DND-41 (cell line): ENCODE data around the gene FBXW7.
A peak's percentile ranks its signal among the peaks of the same experiment; 100 is the strongest.
"Not testable (repeated sequence)": the region's sequence is repeated elsewhere in the genome, so short reads cannot be mapped to it uniquely, and the experiment has no call there.

Experiments used
- ATAC-seq: fragments of 200-7000 bp; cut with Tn5 transposase; 3 replicates; pipeline ENCODE4 v1.9.1; 2021; ENCODE audit warnings: low read depth; ENCODE audit not compliant: insufficient read depth
- DNase-seq: peaks from one replicate; pipeline ENCODE4 v3.0.0-alpha.2; 2020
- H2AFZ ChIP-seq: 2 replicates; pipeline ENCODE4 v1.6.0; 2012; ENCODE audit warnings: low read depth, low read length
- H3K27ac ChIP-seq: 2 replicates; pipeline ENCODE4 v1.5.1; 2012; ENCODE audit warnings: low read length, inconsistent platforms
- H3K27me3 ChIP-seq: fragments of 200-600 bp; sonication (generic); 2 replicates; pipeline ENCODE4 v1.6.0; 2012; ENCODE audit warnings: low read length, mild to moderate bottlenecking, inconsistent platforms; ENCODE audit not compliant: insufficient read depth, poor library complexity
- H3K36me3 ChIP-seq: 2 replicates; pipeline ENCODE4 v1.5.1; 2012; ENCODE audit warnings: low read length, inconsistent platforms; ENCODE audit not compliant: insufficient read depth
- H3K4me1 ChIP-seq: 2 replicates; pipeline ENCODE4 v1.5.1; 2012; ENCODE audit warnings: mild to moderate bottlenecking, low read length; ENCODE audit not compliant: insufficient read depth
- H3K4me2 ChIP-seq: 2 replicates; pipeline ENCODE4 v1.6.0; 2012; ENCODE audit warnings: mild to moderate bottlenecking, moderate library complexity, low read length, inconsistent platforms; ENCODE audit not compliant: insufficient read depth
- H3K4me3 ChIP-seq, 2 experiments: fragments of 200-600 bp in 1 of 2; shearing (Covaris generic) in 1 of 2; 2 replicates each; pipeline ENCODE4 v1.5.1; 2012 to 2016; ENCODE audit warnings: inconsistent platforms in 2 of 2, low read length in 2 of 2, mild to moderate bottlenecking in 2 of 2, low read depth in 1 of 2, moderate library complexity in 1 of 2
- H3K79me2 ChIP-seq: 2 replicates; pipeline ENCODE4 v1.6.0; 2012; ENCODE audit warnings: low read length, inconsistent platforms; ENCODE audit not compliant: insufficient read depth
- H3K9ac ChIP-seq: 2 replicates; pipeline ENCODE4 v1.6.0; 2012; ENCODE audit warnings: low read depth, mild to moderate bottlenecking, inconsistent platforms, low read length, moderate library complexity
- H3K9me3 ChIP-seq: 2 replicates; pipeline ENCODE4 v1.5.1; 2012; ENCODE audit warnings: low read length, moderate library complexity, mild to moderate bottlenecking, inconsistent platforms; ENCODE audit not compliant: insufficient read depth, severe bottlenecking
- H4K20me1 ChIP-seq: 2 replicates; pipeline ENCODE4 v1.6.0; 2012; ENCODE audit warnings: low read length; ENCODE audit not compliant: insufficient read depth
- EZH2 ChIP-seq: IDR thresholded peaks from 3 replicates; pipeline ENCODE4 v1.6.1; 2012; ENCODE audit warnings: borderline replicate concordance, low read depth, mild to moderate bottlenecking, moderate library complexity, low read length, inconsistent platforms; ENCODE audit not compliant: severe bottlenecking
- TF ChIP-seq, protein P1 (sequence below): IDR thresholded peaks from 2 replicates; pipeline ENCODE4 v1.5.1; 2012; ENCODE audit warnings: borderline replicate concordance, low read length, moderate library complexity, mild to moderate bottlenecking; ENCODE audit not compliant: poor library complexity, severe bottlenecking; ENCODE audit errors: extremely low read depth

FBXW7 gene

DNA sequence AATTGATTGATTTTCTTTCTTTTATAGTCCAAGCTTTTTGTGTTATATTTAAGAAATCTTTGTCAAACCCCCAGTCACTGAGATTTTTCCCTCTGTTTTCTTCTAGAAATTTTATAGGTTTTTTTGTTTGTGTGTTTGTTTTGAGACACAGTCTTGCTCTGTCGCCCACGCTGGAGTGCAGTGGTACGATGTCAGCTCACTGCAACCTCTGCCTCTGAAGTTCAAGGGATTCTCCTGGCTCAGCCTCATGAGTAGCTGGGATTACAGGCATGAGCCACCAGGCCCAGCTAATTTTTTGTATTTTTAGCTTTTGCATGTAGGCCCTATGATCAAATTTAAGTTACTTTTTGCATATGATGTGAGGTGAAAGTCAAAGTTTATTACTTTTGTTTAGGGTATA, 20.9 kb upstream of the FBXW7 start:
- Histone ChIP-seq H3K4me1 (peaks cover 12% of the 10 kb centered on the region), H2AFZ (no peak overlapping the region), H3K4me3 (no peak overlapping the region), H3K27me3 (no peaks in the 10 kb centered on the region), H3K4me2 (no peak overlapping the region), H3K27ac (no peak overlapping the region), H3K79me2 (no peaks in the 10 kb centered on the region), H3K36me3 (no peaks in the 10 kb centered on the region), H4K20me1 (no peaks in the 10 kb centered on the region), H3K9ac (no peak overlapping the region), H3K9me3 (no peaks in the 10 kb centered on the region)
- TF ChIP-seq EZH2, result no peak
- TF ChIP-seq, protein P1, sequence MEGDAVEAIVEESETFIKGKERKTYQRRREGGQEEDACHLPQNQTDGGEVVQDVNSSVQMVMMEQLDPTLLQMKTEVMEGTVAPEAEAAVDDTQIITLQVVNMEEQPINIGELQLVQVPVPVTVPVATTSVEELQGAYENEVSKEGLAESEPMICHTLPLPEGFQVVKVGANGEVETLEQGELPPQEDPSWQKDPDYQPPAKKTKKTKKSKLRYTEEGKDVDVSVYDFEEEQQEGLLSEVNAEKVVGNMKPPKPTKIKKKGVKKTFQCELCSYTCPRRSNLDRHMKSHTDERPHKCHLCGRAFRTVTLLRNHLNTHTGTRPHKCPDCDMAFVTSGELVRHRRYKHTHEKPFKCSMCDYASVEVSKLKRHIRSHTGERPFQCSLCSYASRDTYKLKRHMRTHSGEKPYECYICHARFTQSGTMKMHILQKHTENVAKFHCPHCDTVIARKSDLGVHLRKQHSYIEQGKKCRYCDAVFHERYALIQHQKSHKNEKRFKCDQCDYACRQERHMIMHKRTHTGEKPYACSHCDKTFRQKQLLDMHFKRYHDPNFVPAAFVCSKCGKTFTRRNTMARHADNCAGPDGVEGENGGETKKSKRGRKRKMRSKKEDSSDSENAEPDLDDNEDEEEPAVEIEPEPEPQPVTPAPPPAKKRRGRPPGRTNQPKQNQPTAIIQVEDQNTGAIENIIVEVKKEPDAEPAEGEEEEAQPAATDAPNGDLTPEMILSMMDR, result no peak
- ATAC-seq (no peak), DNase-seq (no peak)

DNA sequence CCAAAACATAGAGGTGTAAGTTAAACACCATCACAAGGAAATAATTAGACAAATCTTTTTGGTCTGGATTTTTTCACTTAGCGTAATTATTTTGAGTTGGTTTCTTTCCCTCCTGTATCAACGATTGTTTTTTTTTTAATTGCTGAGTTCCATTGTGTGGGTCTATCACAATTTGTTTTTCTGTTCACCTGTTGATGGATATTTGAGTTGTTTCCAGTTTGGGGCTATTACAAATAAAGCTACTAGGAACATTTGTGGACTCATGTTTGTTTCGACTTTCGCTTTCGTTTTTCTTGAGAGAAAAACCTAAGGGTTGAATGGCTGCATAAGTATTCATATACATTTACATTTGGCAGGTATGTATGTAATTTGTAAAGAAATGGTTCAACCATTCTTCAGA, 20.4 kb upstream of the FBXW7 start:
- Histone ChIP-seq H3K36me3 (no peaks in the 10 kb centered on the region), H4K20me1 (no peaks in the 10 kb centered on the region), H3K27me3 (no peaks in the 10 kb centered on the region), H3K79me2 (no peaks in the 10 kb centered on the region), H3K9me3 (no peaks in the 10 kb centered on the region), H3K4me1 (peaks cover 12% of the 10 kb centered on the region), H3K9ac (no peak overlapping the region), H3K4me3 (no peak overlapping the region), H2AFZ (peak overlapping the region; percentile 46), H3K4me2 (peak overlapping the region; percentile 17; the same call in 1 of the 2 replicates), H3K27ac (no peak overlapping the region)
- TF ChIP-seq EZH2, result no peak
- TF ChIP-seq, protein P1, result no peak
- no peak for DNase-seq
- ATAC-seq, result no peak

DNA sequence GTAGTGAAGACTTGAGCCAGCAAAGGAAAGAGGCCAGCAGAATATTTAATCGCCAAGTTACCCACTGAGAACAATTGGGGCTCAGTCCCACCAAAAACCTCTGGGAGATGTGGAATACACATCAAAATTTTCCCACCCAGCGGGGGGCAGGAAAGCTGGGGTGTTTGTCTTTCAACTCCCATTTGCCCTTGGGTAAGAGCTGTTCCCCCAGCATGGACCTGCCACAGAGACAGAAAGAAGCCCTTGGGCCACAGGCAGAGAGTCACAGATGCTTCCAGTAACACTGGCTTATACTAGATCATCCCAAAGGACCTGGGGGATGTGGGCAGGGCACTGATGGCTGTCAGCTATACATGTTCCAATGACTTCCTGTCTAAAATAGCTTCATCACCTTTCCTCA, 18.9 kb upstream of the FBXW7 start:
- Histone ChIP-seq H3K9ac (no peak overlapping the region), H3K79me2 (no peaks in the 10 kb centered on the region), H4K20me1 (no peaks in the 10 kb centered on the region), H3K36me3 (no peaks in the 10 kb centered on the region), H2AFZ (no peak overlapping the region), H3K4me3 (no peak overlapping the region), H3K4me1 (peaks cover 12% of the 10 kb centered on the region), H3K27me3 (no peaks in the 10 kb centered on the region), H3K4me2 (no peak overlapping the region), H3K27ac (no peak overlapping the region), H3K9me3 (no peaks in the 10 kb centered on the region)
- no peak for TF ChIP-seq EZH2
- TF ChIP-seq, protein P1, result no peak
- DNase-seq (no peak), ATAC-seq (no peak)

DNA sequence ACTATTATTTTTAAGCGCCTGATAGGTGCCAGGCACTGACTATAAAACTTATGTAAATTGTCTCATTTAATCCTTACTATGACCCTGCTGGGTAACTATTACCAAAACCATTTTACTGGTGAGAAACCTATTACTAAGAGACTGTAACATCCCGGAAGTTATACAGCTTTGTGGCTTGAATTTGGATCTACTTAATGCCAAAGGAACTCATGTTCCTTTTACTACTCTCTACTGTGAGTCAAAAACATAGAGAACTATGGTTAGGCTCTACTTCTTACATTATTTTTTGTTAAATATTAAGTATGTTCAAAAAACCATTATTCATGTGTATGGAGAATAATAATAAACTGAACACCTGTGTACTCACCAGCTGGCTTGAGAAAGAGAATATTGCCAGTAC, 14.8 kb upstream of the FBXW7 start:
- H3K4me3 ChIP-seq, DNase-seq, H3K27ac ChIP-seq, H2AFZ ChIP-seq, ATAC-seq, H4K20me1 ChIP-seq, H3K36me3 ChIP-seq, H3K9ac ChIP-seq, H3K27me3 ChIP-seq, H3K79me2 ChIP-seq, H3K9me3 ChIP-seq, H3K4me1 ChIP-seq, H3K4me2 ChIP-seq: not testable (repeated sequence)
